ENCODE data around the gene LZTR1. TPM values are rescaled to one million over a fixed set of nuclear protein-coding genes. Genes with fewer than 3 reads are reported as not detected.
"Not testable (repeated sequence)": the region's sequence is repeated elsewhere in the genome, so short reads cannot be mapped to it uniquely, and the experiment has no call there.

The LZTR1 gene
- polyA plus RNA-seq, 1 donor from 2014 or later: 11.9 TPM

- H3K27ac Mint-ChIP-seq: peak overlapping the region; percentile 95 to 96 (median 95)
- H3K9me3 Mint-ChIP-seq: no peaks in the 10 kb centered on the region
- peak overlapping the region; percentile 48 to 89 (median 73) for H3K4me3 Mint-ChIP-seq
- H3K27me3 Mint-ChIP-seq: peaks cover 13% of the 10 kb centered on the region
- H3K4me1 Mint-ChIP-seq: peaks cover 12 to 20% (median 12%) of the 10 kb centered on the region in 3 donors
- no peaks in the 10 kb centered on the region for H3K36me3 Mint-ChIP-seq
Observed at GRCh38 chr22:21044931-21045584, 63.0 kb downstream of the LZTR1 start.

GRCh38 chr22:21045585-21046294, 63.6 kb downstream of the LZTR1 start, which contains the start of gene LRRC74B:
LRRC74B (plus strand) TSS chr22:21045946; CDS start chr22:21045987, 41 bp downstream.
- peaks cover 2% of the 10 kb centered on the region for H3K36me3 Mint-ChIP-seq
- H3K4me1 Mint-ChIP-seq: peaks cover 12 to 20% (median 12%) of the 10 kb centered on the region in 3 donors
- no peaks in the 10 kb centered on the region for H3K9me3 Mint-ChIP-seq
- H3K27ac Mint-ChIP-seq: peak within 1 kb of the TSS; percentile 95 to 96 (median 95)
- H3K4me3 Mint-ChIP-seq: peak within 1 kb of the TSS; percentile 48 to 89 (median 73)
- peaks cover 13% of the 10 kb centered on the region for H3K27me3 Mint-ChIP-seq

- Mint-ChIP-seq H3K27me3 (peaks cover 13% of the 10 kb centered on the region), H3K9me3 (no peaks in the 10 kb centered on the region), H3K27ac (no peak overlapping the region), H3K4me1 (peaks cover 12 to 20% (median 12%) of the 10 kb centered on the region in 3 donors), H3K36me3 (peaks cover 2% of the 10 kb centered on the region), H3K4me3 (no peak overlapping the region)
Observed at GRCh38 chr22:21047035-21047661, 65.1 kb downstream of the LZTR1 start.

GRCh38 chr22:21047730-21048129, 65.6 kb downstream of the LZTR1 start:
- Mint-ChIP-seq H3K27me3 (peaks cover 13% of the 10 kb centered on the region), H3K27ac (no peak overlapping the region), H3K9me3 (no peaks in the 10 kb centered on the region), H3K4me1 (peaks cover 12 to 20% (median 12%) of the 10 kb centered on the region in 3 donors), H3K36me3 (peaks cover 2% of the 10 kb centered on the region), H3K4me3 (no peak overlapping the region)

GRCh38 chr22:21048448-21048847, 66.4 kb downstream of the LZTR1 start:
- not testable (repeated sequence) for H3K27ac Mint-ChIP-seq, H3K9me3 Mint-ChIP-seq, H3K4me3 Mint-ChIP-seq, H3K36me3 Mint-ChIP-seq
- Mint-ChIP-seq H3K4me1 (peaks cover 10 to 17% (median 11%) of the 10 kb centered on the region in 3 donors), H3K27me3 (peaks cover 11% of the 10 kb centered on the region)

Other genes with a start within 250 kb of the LZTR1 start
- 0.23 TPM for gene SERPIND1, start 208.2 kb upstream of the LZTR1 start, polyA plus RNA-seq
- gene PI4KA, start 123.5 kb upstream of the LZTR1 start, polyA plus RNA-seq: 43.4 TPM
- 23.0 TPM for gene SNAP29, start 123.3 kb upstream of the LZTR1 start, polyA plus RNA-seq
- 47.2 TPM for gene CRKL, start 64.9 kb upstream of the LZTR1 start, polyA plus RNA-seq
- gene AIFM3, start 15.0 kb upstream of the LZTR1 start, polyA plus RNA-seq: 2.3 TPM
- 55.9 TPM for gene THAP7, start 19.8 kb downstream of the LZTR1 start, polyA plus RNA-seq
- not detected for gene P2RX6, start 32.9 kb downstream of the LZTR1 start, polyA plus RNA-seq
- not detected for gene SLC7A4, start 50.3 kb downstream of the LZTR1 start, polyA plus RNA-seq
- gene LRRC74B, start 63.6 kb downstream of the LZTR1 start, polyA plus RNA-seq: not detected

Measured in IgD-negative memory B cell (primary cell).